Islet of Langerhans (tissue), 1 donor: ENCODE data around the gene CPLX1.
"Not testable (repeated sequence)": the region's sequence is repeated elsewhere in the genome, so short reads cannot be mapped to it uniquely, and the experiment has no call there.

ENCODE experiments used
- FAIRE-seq: peaks from one replicate; lab custom pipeline; 2011; peaks lifted over from hg19 to GRCh38; lab: Jason Lieb, UNC

CPLX1 gene

GRCh38 chr4:819401-820229 is 6.3 kb downstream of the CPLX1 start:
- FAIRE-seq = no peak

GRCh38 chr4:818106-818921 is 7.6 kb downstream of the CPLX1 start:
- no peak for FAIRE-seq

- no peak for FAIRE-seq
These were observed 10.3 kb downstream of the CPLX1 start for GRCh38 chr4:815464-816146.

- no peak for FAIRE-seq
These were observed 11.5 kb downstream of the CPLX1 start for GRCh38 chr4:814312-814850.

- no peak for FAIRE-seq
These were observed 12.0 kb downstream of the CPLX1 start for GRCh38 chr4:813900-814299.

- no peak for FAIRE-seq
These were observed 16.9 kb downstream of the CPLX1 start for GRCh38 chr4:808860-809570.

GRCh38 chr4:807792-808191 is 18.1 kb downstream of the CPLX1 start:
- no peak for FAIRE-seq

GRCh38 chr4:806979-807378 is 18.9 kb downstream of the CPLX1 start:
- not testable (repeated sequence) for FAIRE-seq

GRCh38 chr4:804804-805203 is 21.1 kb downstream of the CPLX1 start:
- FAIRE-seq = no peak

- FAIRE-seq = no peak
These were observed 22.0 kb downstream of the CPLX1 start for GRCh38 chr4:803884-804283.

GRCh38 chr4:801436-802124 is 24.3 kb downstream of the CPLX1 start:
- FAIRE-seq = no peak

- no peak for FAIRE-seq
These were observed 28.9 kb downstream of the CPLX1 start for GRCh38 chr4:797066-797465.

GRCh38 chr4:796206-796605 is 29.7 kb downstream of the CPLX1 start:
- FAIRE-seq = no peak

- no peak for FAIRE-seq
These were observed 30.2 kb downstream of the CPLX1 start for GRCh38 chr4:795726-796119.

- FAIRE-seq = no peak
These were observed 30.8 kb downstream of the CPLX1 start for GRCh38 chr4:794900-795725.

- FAIRE-seq = no peak
These were observed 31.8 kb downstream of the CPLX1 start for GRCh38 chr4:793941-794621.

GRCh38 chr4:793093-793861 is 32.7 kb downstream of the CPLX1 start:
- no peak for FAIRE-seq

GRCh38 chr4:792626-793092 is 33.3 kb downstream of the CPLX1 start:
- no peak for FAIRE-seq
